Urinary bladder (tissue), 2 donors: ENCODE measurements around the gene SIK3. TPM values are rescaled to one million over a fixed set of nuclear protein-coding genes. Genes with fewer than 3 reads are reported as not detected.
A peak's percentile ranks its signal among the peaks of the same experiment; 100 is the strongest.

Experiments
- polyA plus RNA-seq: library from polyadenylated mRNA; stranded (reverse); fragments of 200-250 nt; gene quantifications from one replicate; pipeline ENCODE4 v1.2.3, GENCODE V29; 2013
- small RNA-seq: library from RNA; depleted of rRNA; stranded (forward); fragments of <200 nt; gene quantifications from one replicate; pipeline ENCODE3, GENCODE V24; 2014
- total RNA-seq: library from RNA; depleted of rRNA; stranded (reverse); fragments of >200 nt; gene quantifications from one replicate; pipeline ENCODE4 v1.2.3, GENCODE V29; 2014
- donor health status: healthy.

SIK3 gene
- total and polyA plus RNA-seq, 2 donors = 17.2 to 24.0 TPM

Small RNA genes lying within 50 kb of the gene (small RNA-seq; reads per million reads assigned to genes)
- gene AP000936.3 = not detected
- 1.6 reads per million, percentile 83 among the genes with 10 or more reads in this experiment for gene RNY4P6

Other genes with a start within 250 kb of the SIK3 start
- 115 TPM for gene PAFAH1B2, start 45.9 kb upstream of the SIK3 start, total RNA-seq
- 23.9 TPM for gene PAFAH1B2, start 45.9 kb upstream of the SIK3 start, polyA plus RNA-seq
- 19.6 TPM for gene SIDT2, start 80.3 kb upstream of the SIK3 start, total RNA-seq
- gene SIDT2, start 80.3 kb upstream of the SIK3 start, polyA plus RNA-seq = 31.6 TPM
- gene TAGLN, start 100.9 kb upstream of the SIK3 start, total RNA-seq = 2,727 TPM
- gene TAGLN, start 100.9 kb upstream of the SIK3 start, polyA plus RNA-seq = 17,163 TPM
- gene PCSK7, start 133.6 kb upstream of the SIK3 start, total RNA-seq = 23.7 TPM
- gene PCSK7, start 133.6 kb upstream of the SIK3 start, polyA plus RNA-seq = 45.6 TPM
- gene RNF214, start 134.2 kb upstream of the SIK3 start, total RNA-seq = 15.2 TPM
- 14.5 TPM for gene RNF214, start 134.2 kb upstream of the SIK3 start, polyA plus RNA-seq
- gene BACE1-AS, start 192.9 kb upstream of the SIK3 start, total RNA-seq = 4.5 TPM
- gene BACE1-AS, start 192.9 kb upstream of the SIK3 start, polyA plus RNA-seq = 6.0 TPM
- gene BACE1, start 217.8 kb upstream of the SIK3 start, total RNA-seq = 19.1 TPM
- gene BACE1, start 217.8 kb upstream of the SIK3 start, polyA plus RNA-seq = 20.0 TPM
- gene CEP164, start 229.4 kb upstream of the SIK3 start, total RNA-seq = 29.0 TPM
- gene CEP164, start 229.4 kb upstream of the SIK3 start, polyA plus RNA-seq = 17.5 TPM